SJSA1 (cell line): ENCODE measurements around the gene MAPRE3. TPM values are rescaled to one million over a fixed set of nuclear protein-coding genes. Genes with fewer than 3 reads are reported as not detected.

Source experiments
- DNase-seq, 2 experiments: peaks; one replicate each; pipeline ENCODE4 v3.0.0-alpha.2; 2015 to 2020; ENCODE audit warnings: low spot score in 2 of 2, low read depth in 1 of 2
- H3K27ac ChIP-seq: fragments of 250-450 bp; sonication (Bioruptor Pico); 2 replicates; pipeline ENCODE4 v1.5.1; 2020; ENCODE audit warnings: mild to moderate bottlenecking, moderate library complexity
- H3K27me3 ChIP-seq: fragments of 250-450 bp; sonication (Bioruptor Pico); replicated peaks from 2 replicates; pipeline ENCODE4 v1.5.1; 2020; ENCODE audit warnings: mild to moderate bottlenecking, moderate library complexity
- H3K36me3 ChIP-seq: fragments of 250-450 bp; sonication (Bioruptor Pico); 2 replicates; pipeline ENCODE4 v1.5.1; 2020; ENCODE audit warnings: mild to moderate bottlenecking
- H3K4me1 ChIP-seq: fragments of 250-450 bp; sonication (Bioruptor Pico); replicated peaks from 2 replicates; pipeline ENCODE4 v1.6.1; 2021; ENCODE audit warnings: mild to moderate bottlenecking
- H3K4me3 ChIP-seq: fragments of 250-450 bp; sonication (Bioruptor Pico); 2 replicates; pipeline ENCODE4 v1.5.1; 2020; ENCODE audit warnings: mild to moderate bottlenecking
- H3K9me3 ChIP-seq: fragments of 250-450 bp; sonication (Bioruptor Pico); replicated peaks from 2 replicates; pipeline ENCODE4 v1.5.1; 2020; ENCODE audit warnings: mild to moderate bottlenecking
- total RNA-seq: library from RNA; depleted of rRNA; stranded (reverse); fragments of >200 nt; shearing (Covaris generic); gene quantifications from 2 replicates; pipeline ENCODE4 v1.2.3, GENCODE V29; 2014

The MAPRE3 gene
- total RNA-seq, 1 experiment from 2014 or later, result 3.3 TPM

- peak overlapping the region; percentile 61 for H3K4me3 ChIP-seq
- H3K27me3 ChIP-seq, result no peaks in the 10 kb centered on the region
- DNase-seq, result peak in 1 of 2 experiments; percentile 40
- H3K27ac ChIP-seq, result no peak overlapping the region; the same call in 1 of the 2 replicates
- H3K4me1 ChIP-seq, result peaks cover 19% of the 10 kb centered on the region
- H3K36me3 ChIP-seq, result peaks cover 36% of the 10 kb centered on the region
- H3K9me3 ChIP-seq, result 0 out of 2 replicates have a peak, but pooled peaks cover 2% of the 10 kb centered on the region
Observed at GRCh38 chr2:27051902-27052645, 81.6 kb downstream of the MAPRE3 start.

GRCh38 chr2:27053321-27053720 lies 82.9 kb downstream of the MAPRE3 start:
- Histone ChIP-seq H3K4me3 (no peak overlapping the region), H3K9me3 (0 out of 2 replicates have a peak, but pooled peaks cover 2% of the 10 kb centered on the region), H3K4me1 (peaks cover 19% of the 10 kb centered on the region), H3K27me3 (no peaks in the 10 kb centered on the region), H3K27ac (no peak overlapping the region), H3K36me3 (peaks cover 49% of the 10 kb centered on the region)
- no peak for DNase-seq

GRCh38 chr2:27053776-27054175 lies 83.3 kb downstream of the MAPRE3 start:
- DNase-seq, result no peak
- no peaks in the 10 kb centered on the region for H3K27me3 ChIP-seq
- peaks cover 53% of the 10 kb centered on the region for H3K36me3 ChIP-seq
- H3K4me1 ChIP-seq, result peaks cover 19% of the 10 kb centered on the region
- H3K9me3 ChIP-seq, result 0 out of 2 replicates have a peak, but pooled peaks cover 2% of the 10 kb centered on the region
- no peak overlapping the region for H3K4me3 ChIP-seq
- no peak overlapping the region for H3K27ac ChIP-seq

- no peak overlapping the region for H3K4me3 ChIP-seq
- no peak for DNase-seq
- 0 out of 2 replicates have a peak, but pooled peaks cover 2% of the 10 kb centered on the region for H3K9me3 ChIP-seq
- H3K36me3 ChIP-seq, result peaks cover 60% of the 10 kb centered on the region
- peaks cover 12% of the 10 kb centered on the region for H3K4me1 ChIP-seq
- no peak overlapping the region for H3K27ac ChIP-seq
- no peaks in the 10 kb centered on the region for H3K27me3 ChIP-seq
Observed at GRCh38 chr2:27054721-27055120, 84.3 kb downstream of the MAPRE3 start.

- H3K27me3 ChIP-seq, result no peaks in the 10 kb centered on the region
- no peak overlapping the region for H3K27ac ChIP-seq
- H3K4me1 ChIP-seq, result peaks cover 4% of the 10 kb centered on the region
- peaks cover 67% of the 10 kb centered on the region for H3K36me3 ChIP-seq
- no peak for DNase-seq
- H3K9me3 ChIP-seq, result no peaks in the 10 kb centered on the region
- H3K4me3 ChIP-seq, result no peak overlapping the region
Observed at GRCh38 chr2:27057184-27057583, 86.7 kb downstream of the MAPRE3 start.

GRCh38 chr2:27058210-27058609 lies 87.8 kb downstream of the MAPRE3 start:
- Histone ChIP-seq H3K27me3 (no peaks in the 10 kb centered on the region), H3K36me3 (peaks cover 78% of the 10 kb centered on the region), H3K4me3 (no peak overlapping the region), H3K4me1 (no peaks in the 10 kb centered on the region), H3K9me3 (no peaks in the 10 kb centered on the region), H3K27ac (no peak overlapping the region)
- DNase-seq, result no peak

- H3K9me3 ChIP-seq, result no peaks in the 10 kb centered on the region
- no peak overlapping the region for H3K4me3 ChIP-seq
- H3K27me3 ChIP-seq, result no peaks in the 10 kb centered on the region
- no peak for DNase-seq
- H3K4me1 ChIP-seq, result no peaks in the 10 kb centered on the region
- no peak overlapping the region for H3K27ac ChIP-seq
- peaks cover 75% of the 10 kb centered on the region for H3K36me3 ChIP-seq
Observed at GRCh38 chr2:27059141-27059820, 88.8 kb downstream of the MAPRE3 start.

- H3K4me1 ChIP-seq, result no peaks in the 10 kb centered on the region
- peaks cover 72% of the 10 kb centered on the region for H3K36me3 ChIP-seq
- H3K9me3 ChIP-seq, result no peaks in the 10 kb centered on the region
- no peak overlapping the region for H3K27ac ChIP-seq
- no peak for DNase-seq
- no peaks in the 10 kb centered on the region for H3K27me3 ChIP-seq
- no peak overlapping the region for H3K4me3 ChIP-seq
Observed at GRCh38 chr2:27060323-27060722, 89.9 kb downstream of the MAPRE3 start.

- Histone ChIP-seq H3K27me3 (no peaks in the 10 kb centered on the region), H3K27ac (no peak overlapping the region), H3K4me3 (no peak overlapping the region), H3K36me3 (peaks cover 76% of the 10 kb centered on the region), H3K4me1 (peaks cover 3% of the 10 kb centered on the region), H3K9me3 (no peaks in the 10 kb centered on the region)
- DNase-seq, result no peak
Observed at GRCh38 chr2:27065128-27065527, 94.7 kb downstream of the MAPRE3 start.

GRCh38 chr2:27067385-27067784 lies 96.9 kb downstream of the MAPRE3 start:
- Histone ChIP-seq H3K4me1 (peaks cover 16% of the 10 kb centered on the region), H3K27me3 (no peaks in the 10 kb centered on the region), H3K36me3 (peaks cover 77% of the 10 kb centered on the region), H3K4me3 (no peak overlapping the region), H3K9me3 (no peaks in the 10 kb centered on the region), H3K27ac (no peak overlapping the region)
- no peak for DNase-seq

- Histone ChIP-seq H3K4me1 (peaks cover 26% of the 10 kb centered on the region), H3K36me3 (peaks cover 64% of the 10 kb centered on the region), H3K4me3 (no peak overlapping the region), H3K27ac (no peak overlapping the region), H3K9me3 (no peaks in the 10 kb centered on the region), H3K27me3 (no peaks in the 10 kb centered on the region)
- no peak for DNase-seq
Observed at GRCh38 chr2:27069436-27069835, 99.0 kb downstream of the MAPRE3 start.

GRCh38 chr2:27069961-27070618 lies 99.7 kb downstream of the MAPRE3 start:
- Histone ChIP-seq H3K4me1 (peaks cover 33% of the 10 kb centered on the region), H3K9me3 (no peaks in the 10 kb centered on the region), H3K27ac (no peak overlapping the region), H3K27me3 (no peaks in the 10 kb centered on the region), H3K4me3 (peak overlapping the region; percentile 82), H3K36me3 (peaks cover 61% of the 10 kb centered on the region)
- no peak for DNase-seq

- Histone ChIP-seq H3K36me3 (peaks cover 55% of the 10 kb centered on the region), H3K27ac (peak overlapping the region; percentile 43), H3K4me1 (peaks cover 38% of the 10 kb centered on the region), H3K4me3 (peak overlapping the region; percentile 82), H3K9me3 (no peaks in the 10 kb centered on the region), H3K27me3 (no peaks in the 10 kb centered on the region)
- DNase-seq, result peak in 1 of 2 experiments; percentile 24
Observed at GRCh38 chr2:27070653-27071276, 100.3 kb downstream of the MAPRE3 start.
